ENCODE data around the gene METTL24. TPM values are rescaled to one million over a fixed set of nuclear protein-coding genes. Genes with fewer than 3 reads are reported as not detected.

The METTL24 gene
- total and polyA plus RNA-seq, 10 of the 15 experiments (the other 5 are each of a cell fraction or from before 2014, with no cell fraction given): 0.20 TPM; not detected in 9

- no peak for TF ChIP-seq SIX5 (IDR thresholded peaks at IDR 0.05; ENCODE audit: low read depth, low read length, severe bottlenecking)
- TF ChIP-seq NR2F1 (conservative IDR thresholded peaks at IDR 0.05): no peak
Measured at GRCh38 chr6:110353457-110354001, 4.6 kb downstream of the METTL24 start (continued).

- H3K27me3 ChIP-seq (replicated peaks in 1 of 2; ENCODE audit: control insufficient read depth in 2 of 2, insufficient read depth in 2 of 2, low read length in 1 of 2): peaks cover 6 to 10% of the 10 kb centered on the region in 2 experiments; a peak in 2 of 4 replicates
- POLR2A ChIA-PET: no interaction called here
- H3K9ac ChIP-seq (ENCODE audit: control insufficient read depth, insufficient read depth, low read length): no peak overlapping the region
- SMC1A ChIA-PET (ENCODE audit: uncharacterized antibody, unreplicated experiment): no interaction called here
- no peak overlapping the region for H3K4me3 ChIP-seq
- TF ChIP-seq TAF1 (IDR thresholded peaks at IDR 0.05; ENCODE audit: borderline replicate concordance, low read depth, low read length) (no peak), YBX1 (IDR thresholded peaks at IDR 0.05) (no peak), E2F8 (IDR thresholded peaks at IDR 0.05; ENCODE audit: low read depth, partially characterized antibody) (no peak), POLR2AphosphoS5 (IDR thresholded peaks at IDR 0.05; ENCODE audit: low read length) (no peak), BMI1 (IDR thresholded peaks at IDR 0.05; ENCODE audit: borderline replicate concordance) (no peak), CHD1 (IDR thresholded peaks at IDR 0.05; ENCODE audit: low read depth, low read length) (no peak), IRF4 (IDR thresholded peaks at IDR 0.05; ENCODE audit: low read depth, low read length) (no peak), STAT1 (conservative IDR thresholded peaks at IDR 0.05) (no peak), NR2F1 (conservative IDR thresholded peaks at IDR 0.05) (no peak), NFIC (IDR thresholded peaks at IDR 0.05; ENCODE audit: low read depth, low read length) (no peak), MXI1 (IDR thresholded peaks at IDR 0.05; ENCODE audit: low read depth, low read length) (no peak), RFX5 (IDR thresholded peaks at IDR 0.05; ENCODE audit: low read depth, low read length) (no peak), POU2F2 (IDR thresholded peaks at IDR 0.05; ENCODE audit: borderline replicate concordance, low read depth, low read length) (no peak), SMAD5 (IDR thresholded peaks at IDR 0.05; ENCODE audit: low read depth) (no peak), NR2C1 (IDR thresholded peaks at IDR 0.05) (no peak), SMC3 (IDR thresholded peaks at IDR 0.05; ENCODE audit: borderline replicate concordance, low read length) (no peak), SUPT20H (IDR thresholded peaks at IDR 0.05; ENCODE audit: borderline replicate concordance, control insufficient read depth, low read depth, low read length) (no peak), SREBF2 (IDR thresholded peaks at IDR 0.05; ENCODE audit: low read length) (no peak), PML (IDR thresholded peaks at IDR 0.05; ENCODE audit: low read length) (no peak)
- TF ChIP-seq, protein P1, sequence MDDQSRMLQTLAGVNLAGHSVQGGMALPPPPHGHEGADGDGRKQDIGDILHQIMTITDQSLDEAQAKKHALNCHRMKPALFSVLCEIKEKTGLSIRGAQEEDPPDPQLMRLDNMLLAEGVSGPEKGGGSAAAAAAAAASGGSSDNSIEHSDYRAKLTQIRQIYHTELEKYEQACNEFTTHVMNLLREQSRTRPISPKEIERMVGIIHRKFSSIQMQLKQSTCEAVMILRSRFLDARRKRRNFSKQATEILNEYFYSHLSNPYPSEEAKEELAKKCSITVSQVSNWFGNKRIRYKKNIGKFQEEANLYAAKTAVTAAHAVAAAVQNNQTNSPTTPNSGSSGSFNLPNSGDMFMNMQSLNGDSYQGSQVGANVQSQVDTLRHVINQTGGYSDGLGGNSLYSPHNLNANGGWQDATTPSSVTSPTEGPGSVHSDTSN (IDR thresholded peaks at IDR 0.05; ENCODE audit: insufficient replicate concordance, low read depth, low read length): no peak
- ATAC-seq (no peak), FAIRE-seq (no peak), DNase-seq (ENCODE audit: low read depth, low spot score) (no peak)
- intact Hi-C loops (cut with micrococcal nuclease; ENCODE audit: unreplicated experiment): no loop called here
- H3K4me1 ChIP-seq (ENCODE audit: control insufficient read depth, insufficient read depth, low read length): no peaks in the 10 kb centered on the region
- no peak overlapping the region for H2AFZ ChIP-seq (ENCODE audit: control insufficient read depth, low read depth, low read length)
- RAD21 ChIA-PET (ENCODE audit: unreplicated experiment): no interaction called here
- no peaks in the 10 kb centered on the region for H3K79me2 ChIP-seq (ENCODE audit: control insufficient read depth, insufficient read depth, low read length)
- 42% methylated on average over 7 of the region's 7 CpGs for WGBS (ENCODE audit: insufficient coverage, insufficient replicate concordance, low lambda C conversion rate, missing lambda C conversion rate)
- in situ Hi-C loops (cut with MboI): no loop called here
- no peaks in the 10 kb centered on the region for H3K9me3 ChIP-seq (replicated peaks; ENCODE audit: control insufficient read depth, insufficient read depth, low read length)
- CTCF ChIA-PET: interaction anchor here (0.6 kb wide), 2 partner anchors 32 to 39 kb away, joined by 3 to 4 read pairs; no protein-coding TSS in a partner anchor
- no peaks in the 10 kb centered on the region for H4K20me1 ChIP-seq (ENCODE audit: control insufficient read depth, insufficient read depth)
- no peaks in the 10 kb centered on the region for H3K36me3 ChIP-seq (ENCODE audit: control insufficient read depth in 2 of 2, insufficient read depth in 2 of 2, low read length in 1 of 2)
- no TSS peak for BruUV-seq (replicated peaks)
- H3K27ac ChIP-seq (ENCODE audit: control insufficient read depth, insufficient read depth): no peak overlapping the region
- no peak overlapping the region for H3K4me2 ChIP-seq (ENCODE audit: control insufficient read depth, insufficient read depth)
Measured at GRCh38 chr6:110352563-110353262, 5.4 kb downstream of the METTL24 start.

Data from GM12878 (cell line).